Skeletal muscle satellite cell (primary cell): ENCODE results near the gene JPT1.
"Not testable (repeated sequence)": the region's sequence is repeated elsewhere in the genome, so short reads cannot be mapped to it uniquely, and the experiment has no call there.

Source experiments
- H3K27me3 ChIP-seq: 2 replicates; pipeline ENCODE4 v1.7.0; 2013; ENCODE audit warnings: low read length; ENCODE audit not compliant: control insufficient read depth, insufficient read depth
- H3K36me3 ChIP-seq: 2 replicates; pipeline ENCODE4 v1.7.0; 2013; ENCODE audit warnings: mild to moderate bottlenecking, control low read depth, low read length; ENCODE audit not compliant: insufficient read depth
- H3K4me1 ChIP-seq: 2 replicates; pipeline ENCODE4 v1.7.0; 2013; ENCODE audit warnings: low read length; ENCODE audit not compliant: control insufficient read depth, insufficient read depth
- H3K4me2 ChIP-seq: 2 replicates; pipeline ENCODE4 v1.7.0; 2013; ENCODE audit warnings: mild to moderate bottlenecking, low read length
- H3K4me3 ChIP-seq: 2 replicates; pipeline ENCODE4 v1.7.0; 2013; ENCODE audit warnings: low read length
- H3K9ac ChIP-seq: 2 replicates; pipeline ENCODE4 v1.7.0; 2013; ENCODE audit warnings: mild to moderate bottlenecking, low read depth, low read length, moderate library complexity
- H3K9me3 ChIP-seq: replicated peaks from 2 replicates; pipeline ENCODE4 v1.7.0; 2013; ENCODE audit warnings: mild to moderate bottlenecking, control low read depth, low read length

Gene JPT1

DNA sequence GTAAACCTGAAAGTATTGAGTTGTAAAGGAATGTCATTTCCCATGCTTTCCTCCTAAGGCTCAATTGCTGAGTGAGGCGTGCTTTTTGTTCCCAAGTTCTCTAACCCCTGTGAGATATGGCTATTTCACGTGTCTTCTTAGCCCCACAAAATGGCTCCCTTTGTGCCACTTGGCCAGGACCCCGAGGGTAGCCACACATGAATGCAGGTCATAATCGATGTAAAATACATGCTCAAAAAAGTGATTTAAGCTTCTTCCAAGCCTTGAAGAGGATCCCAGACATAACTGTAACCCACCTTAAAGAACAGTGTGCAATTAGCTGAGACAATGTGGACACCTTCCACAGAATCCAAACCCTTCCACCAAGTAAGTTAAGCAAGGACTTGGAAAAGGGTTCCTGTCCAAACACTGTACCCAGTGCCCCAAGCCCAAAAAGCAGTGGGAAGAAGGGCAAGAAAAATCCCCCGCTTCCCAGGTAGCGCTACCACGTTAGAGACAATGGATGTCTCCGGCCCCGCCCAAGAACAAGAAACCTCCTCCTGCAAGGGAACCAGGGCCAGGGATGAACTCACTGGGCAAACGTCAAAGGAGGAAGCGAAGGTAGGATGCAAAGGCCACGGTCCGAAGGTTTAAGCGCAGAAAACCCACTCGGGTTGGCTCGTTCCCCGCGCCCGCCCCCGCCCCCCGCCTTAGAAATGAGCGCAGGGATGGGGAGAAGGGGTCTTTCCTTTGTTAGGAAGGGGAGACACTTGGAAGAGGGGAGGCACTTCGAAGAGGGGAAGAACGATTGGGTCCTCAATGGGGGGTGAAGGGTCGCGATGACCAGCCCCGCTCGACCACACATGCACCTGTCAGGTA lies 1.2 kb downstream of the JPT1 start:
- Histone ChIP-seq H3K4me2 (peak overlapping the region; percentile 85), H3K9me3 (no peaks in the 10 kb centered on the region), H3K4me1 (peaks cover 22% of the 10 kb centered on the region), H3K36me3 (peaks cover 8% of the 10 kb centered on the region), H3K27me3 (no peaks in the 10 kb centered on the region), H3K4me3 (peak overlapping the region; percentile 98), H3K9ac (peak overlapping the region; percentile 91)

DNA sequence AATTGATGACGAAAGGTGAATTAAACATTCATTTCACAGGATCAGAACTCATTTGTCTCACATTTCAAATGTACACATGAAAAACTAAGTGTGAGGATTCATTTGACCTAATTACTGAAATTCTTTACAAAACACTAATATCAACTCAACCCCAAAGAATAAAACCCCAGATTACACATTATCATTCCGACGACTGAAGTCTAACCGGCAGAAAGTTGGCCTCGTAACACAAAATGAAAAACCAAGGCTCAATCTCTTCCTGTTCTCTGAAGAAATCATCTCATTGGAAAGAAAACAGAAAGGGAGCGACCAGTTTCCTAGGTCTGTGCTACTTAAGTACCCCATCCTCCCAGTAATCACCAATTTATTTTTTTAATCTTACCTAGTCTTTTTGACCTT lies 1.8 kb downstream of the JPT1 start:
- Histone ChIP-seq H3K4me3 (peak overlapping the region; percentile 98), H3K4me1 (peaks cover 22% of the 10 kb centered on the region), H3K4me2 (peak overlapping the region; percentile 85), H3K27me3 (no peaks in the 10 kb centered on the region), H3K36me3 (peaks cover 14% of the 10 kb centered on the region), H3K9me3 (no peaks in the 10 kb centered on the region), H3K9ac (peak overlapping the region; percentile 91)

DNA sequence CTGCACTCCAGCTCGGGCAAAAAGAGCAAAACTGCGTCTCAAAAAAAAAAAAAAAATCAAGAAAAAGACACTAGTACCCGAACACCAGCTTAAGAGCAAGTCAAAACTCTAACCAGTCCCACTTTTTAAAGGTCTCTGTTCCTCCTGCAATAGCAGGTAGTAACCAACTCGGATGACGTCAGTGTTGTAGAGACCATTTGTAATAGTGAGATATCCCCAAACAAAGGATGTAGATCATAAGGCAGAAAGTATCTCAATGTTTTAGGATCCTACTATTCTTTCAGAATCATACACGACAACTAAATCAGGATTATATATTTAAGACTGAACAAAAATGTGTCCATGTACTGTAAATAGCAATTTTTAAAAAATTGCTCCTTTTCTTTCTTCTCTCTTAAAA lies 2.4 kb downstream of the JPT1 start:
- Histone ChIP-seq H3K9me3 (no peaks in the 10 kb centered on the region), H3K4me2 (peak overlapping the region; percentile 85), H3K4me1 (peaks cover 22% of the 10 kb centered on the region), H3K36me3 (peaks cover 20% of the 10 kb centered on the region), H3K4me3 (peak overlapping the region; percentile 98), H3K9ac (peak overlapping the region; percentile 91), H3K27me3 (no peaks in the 10 kb centered on the region)

DNA sequence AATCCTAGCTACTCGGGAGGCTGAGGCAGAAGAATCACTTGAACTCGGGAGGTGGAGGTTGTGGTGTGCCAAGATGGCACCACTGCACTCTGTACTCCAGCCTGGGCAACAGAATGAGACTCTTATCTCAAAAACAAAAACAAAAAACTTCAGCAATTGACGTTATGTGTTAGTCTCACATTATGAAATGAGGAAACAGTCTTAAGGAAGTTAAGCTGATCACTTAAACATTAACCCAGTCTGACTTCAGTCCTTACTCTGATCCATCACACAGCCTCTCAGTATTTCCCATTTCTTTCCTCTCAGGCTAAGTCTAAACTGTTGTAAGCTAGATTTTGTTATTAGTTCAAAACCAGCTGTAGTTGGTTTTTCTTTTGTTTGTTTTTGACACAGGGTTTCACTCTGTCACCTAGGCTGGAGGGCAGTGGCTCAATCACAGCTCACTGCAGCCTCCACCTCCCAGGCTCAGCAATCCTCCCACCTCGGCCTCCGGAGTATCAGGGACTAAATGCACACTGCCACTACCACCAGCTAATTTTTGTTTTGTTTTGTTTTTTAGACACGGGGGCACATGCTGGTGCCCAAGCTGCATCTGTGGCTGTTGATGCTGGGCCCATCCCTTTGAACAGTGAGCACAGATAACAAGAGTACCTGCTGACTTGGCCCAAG lies 6.3 kb downstream of the JPT1 start:
- Histone ChIP-seq H3K4me2 (no peak overlapping the region), H3K4me3 (no peak overlapping the region), H3K27me3 (no peaks in the 10 kb centered on the region), H3K9ac (no peak overlapping the region), H3K36me3 (peaks cover 52% of the 10 kb centered on the region), H3K4me1 (peaks cover 13% of the 10 kb centered on the region), H3K9me3 (no peaks in the 10 kb centered on the region)

DNA sequence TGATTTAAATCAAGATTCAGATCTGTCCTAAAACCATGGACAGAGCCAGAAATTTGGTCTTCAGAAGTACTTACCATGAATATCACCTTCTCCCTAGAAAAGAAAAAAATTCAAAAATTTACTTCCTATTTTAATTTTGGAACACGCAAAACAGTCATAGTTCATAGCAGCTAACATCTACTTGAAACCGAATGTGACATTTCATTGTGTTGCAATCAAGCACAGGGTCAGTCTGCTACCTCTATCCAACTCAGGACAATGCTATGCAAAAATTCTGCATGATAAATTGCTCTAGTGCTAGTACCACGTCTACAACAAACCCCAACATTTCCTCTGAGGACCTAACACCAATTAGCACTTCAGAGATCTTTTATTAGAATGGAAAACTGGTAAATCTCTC lies 7.7 kb downstream of the JPT1 start:
- H3K36me3 ChIP-seq, result peaks cover 62% of the 10 kb centered on the region

DNA sequence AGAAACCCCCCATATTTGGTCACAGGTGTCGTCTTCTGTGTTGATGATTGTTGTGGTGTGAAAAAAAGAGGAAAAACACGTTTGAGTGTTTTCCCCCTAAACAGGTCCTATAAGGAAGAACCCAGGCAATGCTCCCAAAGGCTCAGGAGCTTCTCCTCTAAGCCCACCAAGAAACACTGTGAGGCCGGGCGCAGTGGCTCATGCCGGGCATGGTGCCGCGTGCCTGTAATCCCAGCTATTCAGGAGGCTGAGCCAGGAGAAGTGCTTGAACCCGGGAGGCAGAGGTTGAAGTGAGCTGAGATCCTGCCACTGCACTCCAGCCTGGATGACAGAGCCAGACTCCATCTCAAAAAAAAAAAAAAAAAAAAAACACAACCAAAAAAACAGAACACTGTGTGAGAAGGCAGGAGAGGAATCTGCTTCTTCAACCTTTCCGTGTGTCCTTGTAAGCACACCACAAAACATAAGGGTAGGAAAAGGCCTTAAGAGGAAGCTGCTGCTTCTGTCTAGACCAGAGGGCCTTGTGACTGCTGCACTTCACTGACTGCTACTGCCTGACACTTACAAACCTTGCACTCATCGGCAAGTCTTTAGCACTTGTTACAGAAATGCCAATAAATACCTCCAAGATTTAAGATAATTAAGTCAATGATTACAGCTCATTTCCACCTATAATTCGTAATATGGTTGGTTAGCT lies 9.3 kb downstream of the JPT1 start:
- H3K36me3 ChIP-seq, result peaks cover 75% of the 10 kb centered on the region
- H3K9ac ChIP-seq, result no peak overlapping the region
- H3K4me1 ChIP-seq, result no peaks in the 10 kb centered on the region
- no peak overlapping the region for H3K4me3 ChIP-seq
- no peaks in the 10 kb centered on the region for H3K9me3 ChIP-seq
- no peak overlapping the region for H3K4me2 ChIP-seq
- H3K27me3 ChIP-seq, result no peaks in the 10 kb centered on the region

More for the DNA sequence above, 7.7 kb downstream of the JPT1 start:
- H3K9ac ChIP-seq, result no peak overlapping the region
- H3K9me3 ChIP-seq, result no peaks in the 10 kb centered on the region
- no peak overlapping the region for H3K4me2 ChIP-seq
- H3K4me3 ChIP-seq, result no peak overlapping the region
- no peaks in the 10 kb centered on the region for H3K4me1 ChIP-seq
- no peaks in the 10 kb centered on the region for H3K27me3 ChIP-seq

DNA sequence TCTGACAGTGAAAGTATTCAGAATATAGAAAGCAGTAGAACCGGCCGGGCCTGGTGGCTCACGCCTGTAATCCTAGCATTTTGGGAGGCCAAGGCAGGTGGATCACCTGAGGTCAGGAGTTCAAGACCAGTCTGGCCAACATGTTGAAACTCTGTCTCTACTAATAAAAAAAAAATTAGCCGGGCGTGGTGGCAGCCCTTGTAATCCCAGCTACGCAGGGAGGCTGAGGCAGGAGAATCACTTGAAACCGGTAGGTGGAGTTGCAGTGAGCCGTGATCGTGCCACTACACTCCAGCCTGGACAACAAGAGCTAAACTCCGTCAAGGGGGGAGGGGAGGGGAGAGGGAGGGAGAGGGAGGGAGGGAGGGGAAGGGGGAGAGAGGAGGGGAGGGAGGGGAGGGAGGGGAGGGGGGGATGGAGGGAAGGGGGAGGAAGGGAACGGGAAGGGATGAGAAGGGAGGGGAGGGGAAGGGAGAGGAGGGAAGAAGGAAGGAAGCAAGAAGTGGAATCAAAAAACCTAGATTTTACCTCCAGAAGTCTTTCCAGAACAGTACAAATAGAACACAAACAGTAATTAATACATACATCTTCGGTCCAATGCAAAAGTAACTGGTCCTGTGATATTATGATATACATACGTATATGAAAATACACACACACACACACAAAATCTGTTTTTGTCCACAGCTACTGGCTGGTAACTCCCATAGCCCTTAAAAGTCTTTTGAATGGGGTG lies 11.9 kb downstream of the JPT1 start:
- Histone ChIP-seq H3K9me3 (no peaks in the 10 kb centered on the region), H3K4me3 (no peak overlapping the region), H3K9ac (no peak overlapping the region), H3K4me2 (no peak overlapping the region), H3K4me1 (no peaks in the 10 kb centered on the region), H3K36me3 (peaks cover 78% of the 10 kb centered on the region), H3K27me3 (no peaks in the 10 kb centered on the region)

DNA sequence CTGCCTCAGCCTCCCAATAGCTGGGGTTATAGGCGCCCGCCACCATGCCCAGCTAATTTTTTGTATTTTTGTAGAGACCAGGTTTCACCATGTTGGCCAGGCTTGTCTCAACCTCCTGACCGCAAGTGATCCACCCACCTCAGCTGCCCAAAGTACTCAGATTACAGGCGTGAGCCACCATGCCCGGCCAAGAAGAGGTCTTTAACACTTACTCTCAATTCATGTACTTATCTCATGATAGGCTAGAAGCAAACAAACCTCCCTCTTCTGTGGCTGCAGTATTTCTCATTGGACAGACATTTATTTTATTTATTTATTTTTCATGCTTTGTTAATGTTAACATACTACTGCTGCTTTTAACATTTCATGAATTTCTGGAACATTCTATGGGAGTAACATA lies 15.8 kb downstream of the JPT1 start:
- H3K9me3 ChIP-seq, result no peaks in the 10 kb centered on the region
- no peaks in the 10 kb centered on the region for H3K27me3 ChIP-seq
- no peak overlapping the region for H3K4me2 ChIP-seq
- no peak overlapping the region for H3K4me3 ChIP-seq
- H3K4me1 ChIP-seq, result no peaks in the 10 kb centered on the region
- H3K9ac ChIP-seq, result no peak overlapping the region
- H3K36me3 ChIP-seq, result peaks cover 54% of the 10 kb centered on the region

DNA sequence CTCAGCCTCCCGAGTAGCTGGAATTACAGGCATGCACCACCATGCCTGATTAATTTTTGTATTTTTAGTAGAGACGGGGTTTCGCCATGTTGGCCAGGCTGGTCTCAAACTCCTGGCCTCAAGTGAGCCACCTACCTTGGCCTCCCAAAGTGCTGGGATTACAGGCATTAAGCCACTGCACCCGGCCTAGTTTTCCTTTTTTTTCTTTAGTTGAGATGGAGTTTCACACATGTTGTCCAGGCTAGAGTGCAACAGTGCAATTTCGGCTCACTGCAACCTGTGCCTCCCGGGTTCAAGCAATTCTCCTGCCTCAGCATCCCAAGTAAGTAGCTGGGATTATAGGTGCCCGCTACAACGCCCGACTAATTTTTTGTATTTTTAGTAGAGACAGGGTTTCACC lies 16.6 kb downstream of the JPT1 start:
- H3K4me2 ChIP-seq, H3K4me1 ChIP-seq, H3K9me3 ChIP-seq, H3K9ac ChIP-seq, H3K4me3 ChIP-seq, H3K27me3 ChIP-seq: not testable (repeated sequence)
- peaks cover 52% of the 10 kb centered on the region for H3K36me3 ChIP-seq

DNA sequence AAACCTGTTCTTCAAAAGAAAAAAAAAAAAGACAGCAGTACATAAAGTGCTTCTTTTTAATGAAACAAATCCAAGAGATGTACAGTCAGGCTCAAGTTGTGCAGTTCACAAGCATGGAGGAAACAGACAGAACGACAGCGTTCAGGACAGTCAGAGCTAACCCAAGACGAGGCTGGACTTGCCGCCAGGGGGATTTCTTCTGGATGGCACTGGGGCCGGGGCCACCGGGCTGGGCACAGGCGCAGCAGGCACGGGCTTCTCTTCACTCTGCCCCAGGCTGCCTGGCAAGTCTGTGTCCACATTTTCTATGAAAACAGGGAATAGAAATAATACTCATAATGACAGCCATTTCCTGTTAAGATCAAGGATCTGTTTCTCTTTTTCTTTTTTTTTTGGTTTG lies 18.4 kb downstream of the JPT1 start:
- no peaks in the 10 kb centered on the region for H3K4me1 ChIP-seq
- H3K27me3 ChIP-seq, result no peaks in the 10 kb centered on the region
- H3K9ac ChIP-seq, result no peak overlapping the region
- peaks cover 40% of the 10 kb centered on the region for H3K36me3 ChIP-seq
- no peak overlapping the region for H3K4me3 ChIP-seq
- no peak overlapping the region for H3K4me2 ChIP-seq
- no peaks in the 10 kb centered on the region for H3K9me3 ChIP-seq

DNA sequence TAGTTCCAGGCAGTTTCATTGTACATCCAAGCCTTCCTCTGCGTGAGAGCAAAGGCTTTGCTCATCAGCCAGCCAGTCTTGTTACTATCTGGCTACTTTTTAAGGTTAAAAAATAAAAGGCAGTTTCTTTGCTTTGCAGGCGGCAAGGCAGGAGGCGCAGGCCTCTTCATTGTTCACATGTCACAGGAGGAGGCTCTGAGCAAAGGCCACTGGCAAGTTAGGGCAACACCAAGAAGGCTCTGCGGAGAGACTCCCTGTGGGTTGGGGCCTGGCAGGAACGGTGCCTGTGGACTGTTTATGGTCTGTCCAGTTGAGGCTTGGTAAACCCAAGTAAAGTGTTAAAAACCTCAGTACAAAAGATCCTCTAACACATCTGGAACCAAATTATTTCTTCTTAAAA lies 18.9 kb downstream of the JPT1 start:
- H3K4me2 ChIP-seq, result no peak overlapping the region
- peaks cover 1% of the 10 kb centered on the region for H3K4me1 ChIP-seq
- H3K9ac ChIP-seq, result no peak overlapping the region
- no peak overlapping the region for H3K4me3 ChIP-seq
- no peaks in the 10 kb centered on the region for H3K9me3 ChIP-seq
- H3K27me3 ChIP-seq, result no peaks in the 10 kb centered on the region
- peaks cover 36% of the 10 kb centered on the region for H3K36me3 ChIP-seq
